Adrenal gland (tissue), 5 donors: ENCODE measurements around the gene SNX25.

Source experiments
- CTCF ChIP-seq, 6 experiments: fragments of 450-650 bp in 4 of 6; fragments of 200-600 bp in 2 of 6; sonication (generic) in 1 of 6; IDR thresholded peaks; 1 replicate in 5 of 6; 2 replicates in 1 of 6; pipeline versions ENCODE4 v1.5.1 to v1.8.0; 2016 to 2021; ENCODE audit warnings: antibody characterized with exemption in 6 of 6, mild to moderate bottlenecking in 2 of 6, moderate library complexity in 1 of 6
- POLR2A ChIP-seq, 2 donors: fragments of 450-650 bp; IDR thresholded peaks; one replicate each; pipeline ENCODE4 v1.6.1; 2017; ENCODE audit warnings: antibody characterized with exemption in 2 of 2, mild to moderate bottlenecking in 2 of 2, moderate library complexity in 1 of 2
- donor health status: DM: no; HTN: no; CAD: no.

- TF ChIP-seq CTCF (IDR thresholded peaks at IDR 0.05) (no peak), POLR2A (IDR thresholded peaks at IDR 0.05) (no peak)
These were observed 37.8 kb downstream of the SNX25 start for GRCh38 chr4:185247151-185247550.
